NCI-H2196 treated with DMSO at 0.1 percent for 48 hours (cell line): ENCODE results near the gene B4GALT6.

Source experiments
- DNase-seq: peaks from one replicate; lab custom pipeline; 2025; ENCODE audit not compliant: unreplicated experiment; lab: John Stamatoyannopoulos, UW

The B4GALT6 gene

DNA sequence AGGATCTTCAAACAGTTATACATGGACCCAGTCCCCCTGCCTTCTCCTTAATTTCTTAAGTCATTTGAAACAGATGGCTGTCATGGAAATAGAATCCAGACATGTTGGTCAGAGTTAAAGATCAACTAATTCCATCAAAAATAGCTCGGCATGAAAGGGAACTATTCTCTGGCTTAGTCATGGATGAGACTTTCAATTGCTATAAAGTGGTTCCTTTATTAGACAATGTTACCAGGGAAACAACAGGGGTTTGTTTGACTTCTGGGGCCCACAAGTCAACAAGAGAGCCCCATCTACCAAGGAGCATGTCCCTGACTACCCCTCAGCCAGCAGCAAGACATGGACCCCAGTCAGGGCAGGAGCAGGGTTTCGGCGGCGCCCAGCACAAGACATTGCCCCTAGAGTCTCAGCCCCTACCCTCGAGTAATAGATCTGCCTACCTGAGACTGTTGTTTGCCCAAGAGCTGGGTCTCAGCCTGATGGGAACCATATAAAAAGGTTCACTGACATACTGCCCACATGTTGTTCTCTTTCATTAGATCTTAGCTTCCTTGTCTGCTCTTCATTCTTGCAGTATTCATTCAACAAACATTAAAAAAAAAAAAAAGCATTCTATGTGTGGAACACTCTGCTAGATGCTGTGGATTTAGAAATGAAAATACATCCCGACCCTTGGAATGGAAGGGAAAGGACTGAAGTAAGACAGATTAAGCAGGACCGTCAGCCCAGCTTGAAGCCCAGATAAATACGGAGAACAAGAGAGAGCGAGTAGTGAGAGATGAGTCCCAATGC lies 88.1 kb downstream of the B4GALT6 start:
- DNase-seq, result no peak

DNA sequence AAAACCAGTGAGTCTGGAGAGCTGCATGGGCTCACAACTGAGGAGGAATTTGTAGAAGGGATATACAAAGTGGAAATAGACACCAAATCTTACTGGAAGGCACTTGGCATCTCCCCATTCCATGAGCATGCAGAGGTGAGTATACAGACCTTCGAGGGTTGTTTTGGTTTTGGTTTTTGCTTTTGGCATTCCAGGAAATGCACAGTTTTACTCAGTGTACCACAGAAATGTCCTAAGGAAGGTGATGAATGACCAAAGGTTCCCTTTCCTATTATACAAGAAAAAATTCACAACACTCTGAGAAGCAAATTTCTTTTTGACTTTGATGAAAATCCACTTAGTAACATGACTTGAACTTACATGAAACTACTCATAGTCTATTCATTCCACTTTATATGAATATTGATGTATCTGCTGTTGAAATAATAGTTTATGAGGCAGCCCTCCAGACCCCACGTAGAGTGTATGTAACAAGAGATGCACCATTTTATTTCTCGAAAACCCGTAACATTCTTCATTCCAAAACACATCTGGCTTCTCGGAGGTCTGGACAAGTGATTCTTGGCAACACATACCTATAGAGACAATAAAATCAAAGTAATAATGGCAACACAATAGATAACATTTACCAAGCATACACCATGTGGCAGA lies 89.1 kb downstream of the B4GALT6 start:
- no peak for DNase-seq

DNA sequence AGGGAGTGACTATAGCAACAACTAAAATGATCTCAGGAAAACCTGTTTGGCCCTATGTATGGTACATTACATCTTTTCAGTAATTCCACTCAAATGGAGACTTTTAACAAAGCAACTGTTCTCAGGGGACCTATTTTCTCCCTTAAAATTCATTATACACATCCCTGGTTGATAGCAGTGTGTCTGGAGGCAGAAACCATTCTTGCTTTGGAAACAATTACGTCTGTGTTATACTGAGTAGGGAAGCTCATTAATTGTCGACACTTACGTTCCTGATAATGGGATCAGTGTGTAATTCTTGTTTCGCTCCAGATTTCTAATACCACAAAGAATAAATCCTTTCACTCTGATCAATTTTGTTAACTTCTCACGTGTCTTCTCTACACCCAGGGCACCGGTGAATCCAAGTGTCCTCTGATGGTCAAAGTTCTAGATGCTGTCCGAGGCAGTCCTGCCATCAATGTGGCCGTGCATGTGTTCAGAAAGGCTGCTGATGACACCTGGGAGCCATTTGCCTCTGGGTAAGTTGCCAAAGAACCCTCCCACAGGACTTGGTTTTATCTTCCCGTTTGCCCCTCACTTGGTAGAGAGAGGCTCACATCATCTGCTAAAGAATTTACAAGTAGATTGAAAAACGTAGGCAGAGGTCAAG lies 91.7 kb downstream of the B4GALT6 start:
- no peak for DNase-seq

DNA sequence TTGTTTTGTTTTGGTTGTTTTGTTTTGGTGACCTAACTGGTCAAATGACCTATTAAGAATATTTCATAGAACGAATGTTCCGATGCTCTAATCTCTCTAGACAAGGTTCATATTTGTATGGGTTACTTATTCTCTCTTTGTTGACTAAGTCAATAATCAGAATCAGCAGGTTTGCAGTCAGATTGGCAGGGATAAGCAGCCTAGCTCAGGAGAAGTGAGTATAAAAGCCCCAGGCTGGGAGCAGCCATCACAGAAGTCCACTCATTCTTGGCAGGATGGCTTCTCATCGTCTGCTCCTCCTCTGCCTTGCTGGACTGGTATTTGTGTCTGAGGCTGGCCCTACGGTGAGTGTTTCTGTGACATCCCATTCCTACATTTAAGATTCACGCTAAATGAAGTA lies 92.8 kb downstream of the B4GALT6 start, which contains the start of gene TTR:
Gene TTR (plus strand): TSS at position 250 of the 400 bp plus-strand sequence. CDS start 26 bp downstream, at position 276.
- no peak for DNase-seq

DNA sequence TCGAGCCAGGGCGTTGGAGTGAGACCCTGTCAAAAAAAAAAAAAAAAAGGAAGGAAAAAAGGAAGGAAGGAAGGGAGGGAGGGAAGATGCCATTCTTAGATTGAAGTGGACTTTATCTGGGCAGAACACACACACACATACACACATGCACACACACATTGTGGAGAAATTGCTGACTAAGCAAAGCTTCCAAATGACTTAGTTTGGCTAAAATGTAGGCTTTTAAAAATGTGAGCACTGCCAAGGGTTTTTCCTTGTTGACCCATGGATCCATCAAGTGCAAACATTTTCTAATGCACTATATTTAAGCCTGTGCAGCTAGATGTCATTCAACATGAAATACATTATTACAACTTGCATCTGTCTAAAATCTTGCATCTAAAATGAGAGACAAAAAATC lies 93.3 kb downstream of the B4GALT6 start:
- DNase-seq, result no peak

DNA sequence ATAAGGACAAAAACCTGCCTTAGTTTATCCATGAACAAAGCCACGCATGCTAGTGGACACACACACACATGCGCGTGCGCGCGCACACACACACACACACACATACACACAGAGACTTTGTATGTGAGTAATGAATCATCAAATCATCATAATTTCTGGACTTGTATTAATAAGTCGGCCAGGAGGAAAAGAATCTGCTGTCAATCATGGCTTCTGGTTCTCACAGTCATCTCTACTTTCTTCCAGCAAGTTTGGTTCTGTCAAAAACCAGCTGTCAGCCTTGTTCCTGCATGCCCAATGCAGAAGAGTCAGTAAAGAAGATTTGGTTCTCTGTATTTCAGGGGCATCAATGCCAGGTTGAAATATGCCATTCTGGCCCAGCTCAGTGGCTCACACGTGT lies 93.8 kb downstream of the B4GALT6 start:
- DNase-seq, result no peak

DNA sequence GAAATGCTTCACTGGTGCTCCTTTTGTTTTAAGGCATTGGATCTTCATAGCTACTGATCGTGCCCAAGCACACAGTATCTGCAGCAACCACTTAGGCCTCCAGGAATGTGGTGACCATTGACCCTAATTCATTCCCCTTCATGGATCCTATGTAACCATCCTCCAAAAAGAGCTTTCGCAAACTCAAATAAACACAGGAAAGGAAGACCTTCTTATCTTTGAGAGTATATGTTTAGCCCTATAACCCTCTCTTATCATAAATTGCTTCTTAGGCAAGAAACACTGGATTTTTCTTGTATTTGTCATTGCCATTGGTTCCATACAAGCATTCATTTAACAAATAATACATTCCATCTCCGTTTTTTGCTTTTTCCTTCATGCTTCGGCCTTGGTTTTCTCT lies 96.9 kb downstream of the B4GALT6 start:
- DNase-seq, result no peak

DNA sequence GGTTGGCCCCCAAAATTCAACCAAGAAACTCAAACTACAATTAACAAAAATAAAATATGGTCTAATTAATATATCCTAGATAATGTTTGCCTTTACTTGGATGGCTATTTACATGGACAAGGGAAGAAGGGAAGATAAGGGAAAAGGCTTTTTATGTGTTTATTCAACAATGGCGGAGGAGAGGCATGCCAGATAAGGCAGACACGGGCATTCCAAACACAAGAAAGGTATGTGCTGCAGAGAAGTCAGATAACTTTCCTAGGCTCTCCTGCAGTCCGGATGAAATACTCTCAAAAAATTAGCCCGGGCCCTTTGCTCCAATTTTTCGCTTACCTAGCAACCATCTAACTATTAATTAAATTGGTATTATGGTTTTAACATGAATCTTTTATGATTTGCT lies 97.8 kb downstream of the B4GALT6 start:
- DNase-seq, result no peak

DNA sequence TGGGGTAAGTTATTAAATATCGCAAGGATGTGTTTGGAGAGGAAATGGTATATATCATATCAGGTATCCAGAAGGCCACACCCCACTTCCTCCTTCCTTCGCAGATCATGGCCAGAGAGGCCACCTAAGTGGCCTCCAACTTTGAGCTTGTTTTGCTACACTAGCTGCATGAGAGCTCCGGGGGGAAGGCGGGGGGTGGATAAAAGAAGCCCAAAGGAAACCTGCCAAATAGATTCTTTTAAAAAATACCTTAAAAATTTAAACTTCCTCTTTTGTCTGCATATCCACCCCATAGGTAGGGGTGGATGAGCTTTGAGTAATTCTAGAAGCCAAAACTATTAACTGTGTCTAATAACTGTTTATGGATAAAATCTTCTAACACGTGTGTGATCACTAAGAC lies 98.4 kb downstream of the B4GALT6 start:
- no peak for DNase-seq

DNA sequence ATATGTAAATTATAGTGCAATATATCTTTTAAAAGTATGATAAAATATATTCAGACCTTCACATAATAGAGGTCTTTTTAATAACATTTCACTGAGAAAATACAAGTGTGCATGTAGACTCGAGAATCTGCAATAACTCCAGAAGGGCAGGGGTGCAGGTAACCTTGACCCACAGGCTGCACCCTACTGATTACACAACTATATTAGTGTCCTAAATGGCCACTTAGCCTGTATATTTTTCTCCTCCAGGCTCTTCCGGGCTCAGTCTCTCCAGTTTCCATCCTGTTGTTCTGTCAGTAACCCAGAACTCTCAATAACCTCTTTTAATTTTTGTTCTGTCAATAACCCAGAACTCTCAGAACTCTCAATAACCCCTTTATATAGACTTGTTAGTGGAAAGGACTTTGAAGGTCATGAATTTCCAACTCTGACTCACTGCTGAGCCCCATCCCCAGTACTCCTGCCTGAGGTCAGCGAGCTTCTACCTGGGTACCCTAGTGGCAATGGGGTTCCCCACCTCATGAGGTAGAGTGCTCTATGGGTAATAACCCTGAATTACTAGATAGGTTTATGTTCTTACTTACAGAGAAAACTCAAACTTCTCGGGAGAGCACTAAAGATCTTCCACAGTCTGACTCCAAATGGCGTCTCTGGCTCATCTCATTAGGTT lies 101.1 kb downstream of the B4GALT6 start:
- no peak for DNase-seq

DNA sequence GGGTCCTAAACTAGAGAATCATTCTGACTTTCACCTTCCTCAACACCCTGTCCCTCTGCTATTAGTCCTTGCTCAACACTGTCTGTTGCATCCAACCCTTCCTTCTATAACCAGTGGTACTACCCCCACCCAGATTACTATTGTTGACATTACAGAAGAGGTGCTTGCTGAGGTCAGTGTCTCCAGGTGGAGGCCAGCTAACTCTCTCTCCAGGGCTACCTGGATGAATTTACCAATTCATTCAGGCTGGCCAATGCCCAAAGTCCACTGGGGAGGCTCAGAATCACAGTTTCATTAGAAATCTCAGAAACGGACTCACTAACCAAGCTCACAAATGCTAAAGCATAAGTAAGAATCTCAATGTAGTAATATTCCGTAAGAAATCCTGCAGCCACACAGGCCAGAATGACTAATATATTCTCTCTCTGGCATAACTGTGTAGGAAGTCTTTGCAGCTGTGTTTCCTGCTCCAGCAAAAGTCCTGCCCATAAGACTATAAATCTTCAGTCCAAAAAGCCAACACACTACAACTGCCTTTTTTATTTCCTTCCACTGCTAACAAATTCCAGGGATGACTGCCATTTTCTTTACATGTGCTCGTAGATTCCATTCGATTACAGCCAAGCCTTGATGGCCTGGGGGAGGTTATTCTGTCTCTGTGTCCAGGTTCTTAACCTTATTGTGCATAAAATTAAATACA lies 102.7 kb downstream of the B4GALT6 start:
- DNase-seq, result no peak

DNA sequence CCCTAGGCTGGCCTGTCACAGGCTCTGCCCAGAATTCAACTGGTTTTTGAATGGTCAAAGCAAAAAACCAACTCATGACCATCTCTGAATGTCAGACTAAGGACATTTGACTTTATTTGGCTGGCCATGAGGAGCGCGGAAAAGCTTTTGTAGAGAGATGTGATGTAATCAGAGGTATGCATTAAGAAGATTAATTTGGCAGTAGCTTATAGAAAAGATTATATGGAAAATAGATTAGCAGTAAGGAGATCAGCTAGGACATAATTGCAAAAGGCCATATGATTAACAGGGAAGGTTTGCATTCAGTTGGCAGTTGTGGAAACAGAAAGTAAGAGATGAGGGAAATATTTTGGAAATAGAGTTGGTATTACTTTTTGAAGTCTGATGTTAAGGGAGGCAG lies 105.0 kb downstream of the B4GALT6 start:
- DNase-seq, result no peak

DNA sequence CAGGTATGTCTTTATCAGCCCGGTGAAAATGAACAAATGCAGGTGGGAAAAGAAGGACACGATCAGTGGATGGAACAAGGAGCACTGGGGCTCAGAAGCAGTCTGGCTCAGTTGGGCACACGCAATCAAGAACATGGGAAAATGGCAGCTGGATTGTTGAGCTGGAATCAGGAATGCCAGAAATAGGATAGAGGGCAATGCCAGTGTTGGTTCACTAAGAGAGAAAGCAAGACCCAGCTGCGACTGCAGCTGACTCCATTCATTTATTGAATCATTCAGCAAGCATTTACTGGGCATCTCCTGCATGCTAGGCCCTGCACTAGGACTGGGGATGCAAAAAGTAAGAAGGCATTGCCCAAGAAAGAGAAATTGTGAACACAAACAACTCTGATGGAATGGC lies 106.3 kb downstream of the B4GALT6 start:
- DNase-seq, result no peak

DNA sequence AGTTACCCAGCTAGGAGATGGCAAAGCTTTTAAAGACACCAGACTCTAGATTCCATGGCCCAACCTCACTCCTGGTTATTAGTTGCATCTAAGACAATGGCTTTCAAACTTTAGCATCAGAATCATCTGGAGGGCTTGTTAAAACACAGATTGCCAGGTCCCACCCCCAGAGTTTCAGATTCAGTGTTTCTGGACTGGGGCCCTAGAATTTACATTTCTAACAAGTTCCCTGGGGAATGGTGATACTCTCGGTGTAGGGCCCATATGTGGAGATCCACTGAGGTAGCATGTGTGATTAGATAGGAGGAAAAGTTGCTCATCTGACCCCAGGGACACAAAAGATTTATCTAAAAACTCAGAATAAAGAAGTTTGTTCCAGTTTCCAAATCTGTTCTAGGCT lies 107.2 kb downstream of the B4GALT6 start:
- DNase-seq, result no peak

DNA sequence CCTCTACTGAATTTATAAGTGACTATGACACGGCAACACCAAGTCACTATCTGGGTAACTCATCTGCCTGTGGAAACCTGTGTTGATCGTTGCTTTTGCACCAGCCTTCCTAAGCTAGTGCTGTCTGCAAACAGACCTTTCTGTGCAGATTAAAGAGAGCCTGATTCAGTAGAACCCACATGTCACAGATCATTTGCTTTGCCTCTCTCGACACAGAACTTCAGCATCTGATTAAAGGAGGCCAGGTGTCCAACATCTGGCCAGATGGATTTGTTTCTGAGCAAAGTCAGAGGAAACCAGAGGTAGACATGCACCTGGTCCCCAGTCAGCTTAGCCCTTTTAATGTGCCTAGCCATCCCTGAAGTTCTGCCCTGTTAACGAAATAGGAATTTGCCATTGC lies 107.7 kb downstream of the B4GALT6 start:
- DNase-seq, result no peak

DNA sequence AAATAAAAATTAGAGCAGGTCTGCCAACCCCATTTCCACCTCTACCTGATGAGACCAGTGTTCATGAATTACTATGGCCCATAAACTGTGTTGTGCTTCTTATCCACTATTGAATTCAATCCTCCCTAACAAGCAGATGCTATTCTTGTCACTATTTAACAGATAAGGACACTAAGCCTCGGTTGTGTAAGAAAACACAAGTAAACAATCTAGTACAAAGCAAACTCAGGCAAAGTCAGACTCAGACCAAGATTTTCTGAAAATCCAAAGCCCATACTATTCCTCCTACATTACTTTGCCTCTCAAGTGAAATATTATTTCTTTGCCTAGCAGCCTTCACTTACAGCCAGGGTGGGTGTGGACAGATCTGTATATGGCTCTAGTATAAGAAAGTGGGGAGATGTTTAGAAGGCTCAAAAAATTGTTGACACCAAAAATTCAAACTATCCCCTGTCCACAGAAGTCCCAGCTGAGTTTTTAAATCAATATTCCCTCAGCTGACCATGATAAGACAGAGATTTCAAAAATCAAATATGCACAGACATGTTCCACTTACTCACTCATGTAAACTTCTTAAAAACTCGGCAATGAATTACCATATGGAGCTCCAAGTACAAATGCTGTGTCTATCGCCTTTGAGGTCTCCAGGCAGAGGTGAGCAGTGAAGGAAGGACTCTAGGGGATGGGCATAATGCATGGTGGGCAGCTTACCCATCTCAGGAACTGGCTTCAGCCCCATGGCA lies 108.7 kb downstream of the B4GALT6 start:
- DNase-seq, result no peak

DNA sequence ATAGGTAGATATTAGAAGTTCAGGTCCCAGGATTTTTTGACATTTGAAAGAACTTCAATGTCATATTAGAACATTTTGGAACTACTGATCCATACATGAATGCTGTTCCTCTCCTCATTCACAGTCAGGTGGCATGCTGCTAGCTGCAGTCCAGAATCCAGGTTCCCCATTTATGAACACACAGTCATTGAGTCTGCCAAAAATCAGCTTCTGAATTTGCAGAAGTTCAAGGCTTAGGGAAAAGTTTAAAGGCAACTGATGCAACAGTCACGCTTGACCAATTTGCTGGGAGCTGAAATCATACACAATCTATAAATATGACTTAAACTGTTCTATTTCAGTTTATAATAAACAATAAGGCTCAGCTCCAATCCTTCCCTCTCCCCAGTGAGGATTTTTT lies 110.0 kb downstream of the B4GALT6 start:
- no peak for DNase-seq
